ENCODE results near the gene SLC2A8. TPM values are rescaled to one million over a fixed set of nuclear protein-coding genes. Genes with fewer than 3 reads are reported as not detected.

SLC2A8 gene
- total RNA-seq, 1 experiment from 2014 or later = 17.4 TPM

- H3K36me3 ChIP-seq = no peaks in the 10 kb centered on the region
- DNase-seq (ENCODE audit: low read depth in 1 of 2, low spot score in 2 of 2) = no peak
- no peaks in the 10 kb centered on the region for H3K27me3 ChIP-seq (replicated peaks)
- no peaks in the 10 kb centered on the region for H3K9me3 ChIP-seq (replicated peaks)
- peaks cover 20% of the 10 kb centered on the region for H3K4me1 ChIP-seq (replicated peaks)
- H3K27ac ChIP-seq = peak overlapping the region; percentile 85
- H3K4me3 ChIP-seq = no peak overlapping the region
Observed at GRCh38 chr9:127388856-127389238, 8.1 kb upstream of the SLC2A8 start.

- Histone ChIP-seq H3K36me3 (no peaks in the 10 kb centered on the region), H3K27me3 (replicated peaks) (no peaks in the 10 kb centered on the region), H3K4me1 (replicated peaks) (peaks cover 20% of the 10 kb centered on the region), H3K4me3 (no peak overlapping the region), H3K9me3 (replicated peaks) (no peaks in the 10 kb centered on the region), H3K27ac (peak overlapping the region; percentile 85)
- DNase-seq (ENCODE audit: low read depth in 1 of 2, low spot score in 2 of 2) = no peak
Observed at GRCh38 chr9:127389381-127390247, 7.4 kb upstream of the SLC2A8 start.

- Histone ChIP-seq H3K9me3 (replicated peaks) (no peaks in the 10 kb centered on the region), H3K27ac (no peak overlapping the region), H3K4me1 (replicated peaks) (peaks cover 20% of the 10 kb centered on the region), H3K36me3 (no peaks in the 10 kb centered on the region), H3K4me3 (no peak overlapping the region), H3K27me3 (replicated peaks) (no peaks in the 10 kb centered on the region)
- DNase-seq (ENCODE audit: low read depth in 1 of 2, low spot score in 2 of 2) = no peak
Observed at GRCh38 chr9:127390248-127390545, 6.8 kb upstream of the SLC2A8 start.

- Histone ChIP-seq H3K4me1 (replicated peaks) (peaks cover 20% of the 10 kb centered on the region), H3K27ac (no peak overlapping the region), H3K27me3 (replicated peaks) (no peaks in the 10 kb centered on the region), H3K9me3 (replicated peaks) (no peaks in the 10 kb centered on the region), H3K36me3 (no peaks in the 10 kb centered on the region), H3K4me3 (no peak overlapping the region)
- DNase-seq (ENCODE audit: low read depth in 1 of 2, low spot score in 2 of 2) = no peak
Observed at GRCh38 chr9:127390563-127390962, 6.4 kb upstream of the SLC2A8 start.

GRCh38 chr9:127392166-127392565 lies 4.8 kb upstream of the SLC2A8 start:
- Histone ChIP-seq H3K36me3 (peaks cover under 1% of the 10 kb centered on the region; the same call in 1 of the 2 replicates), H3K27ac (no peak overlapping the region), H3K4me3 (no peak overlapping the region), H3K27me3 (replicated peaks) (no peaks in the 10 kb centered on the region), H3K4me1 (replicated peaks) (peaks cover 26% of the 10 kb centered on the region), H3K9me3 (replicated peaks) (no peaks in the 10 kb centered on the region)
- no peak for DNase-seq (ENCODE audit: low read depth in 1 of 2, low spot score in 2 of 2)

GRCh38 chr9:127392976-127393375 lies 4.0 kb upstream of the SLC2A8 start:
- no peaks in the 10 kb centered on the region for H3K9me3 ChIP-seq (replicated peaks)

GRCh38 chr9:127393645-127394044 lies 3.3 kb upstream of the SLC2A8 start:
- DNase-seq (ENCODE audit: low read depth in 1 of 2, low spot score in 2 of 2) = no peak
- Histone ChIP-seq H3K27me3 (replicated peaks) (no peaks in the 10 kb centered on the region), H3K4me3 (no peak overlapping the region), H3K27ac (no peak overlapping the region), H3K9me3 (replicated peaks) (no peaks in the 10 kb centered on the region), H3K36me3 (peaks cover 3% of the 10 kb centered on the region; the same call in 1 of the 2 replicates), H3K4me1 (replicated peaks) (peaks cover 28% of the 10 kb centered on the region)

More at GRCh38 chr9:127392976-127393375, 4.0 kb upstream of the SLC2A8 start:
- no peak overlapping the region for H3K4me3 ChIP-seq
- peaks cover 25% of the 10 kb centered on the region for H3K4me1 ChIP-seq (replicated peaks)
- no peak overlapping the region for H3K27ac ChIP-seq
- H3K36me3 ChIP-seq = peaks cover 3% of the 10 kb centered on the region; the same call in 1 of the 2 replicates
- DNase-seq (ENCODE audit: low read depth in 1 of 2, low spot score in 2 of 2) = no peak
- no peaks in the 10 kb centered on the region for H3K27me3 ChIP-seq (replicated peaks)

- H3K4me1 ChIP-seq (replicated peaks) = peaks cover 17% of the 10 kb centered on the region
- no peak overlapping the region for H3K27ac ChIP-seq
- DNase-seq (ENCODE audit: low read depth in 1 of 2, low spot score in 2 of 2) = no peak
- no peaks in the 10 kb centered on the region for H3K9me3 ChIP-seq (replicated peaks)
- H3K36me3 ChIP-seq = peaks cover 8% of the 10 kb centered on the region
- H3K4me3 ChIP-seq = no peak overlapping the region
- no peaks in the 10 kb centered on the region for H3K27me3 ChIP-seq (replicated peaks)
Observed at GRCh38 chr9:127395497-127396252, 1.3 kb upstream of the SLC2A8 start.

- no peaks in the 10 kb centered on the region for H3K9me3 ChIP-seq (replicated peaks)
- H3K4me3 ChIP-seq = peak overlapping the region; percentile 19
- H3K27me3 ChIP-seq (replicated peaks) = no peaks in the 10 kb centered on the region
- peaks cover 15% of the 10 kb centered on the region for H3K4me1 ChIP-seq (replicated peaks)
- no peak overlapping the region for H3K27ac ChIP-seq
- DNase-seq (ENCODE audit: low read depth in 1 of 2, low spot score in 2 of 2) = no peak
- H3K36me3 ChIP-seq = peaks cover 11% of the 10 kb centered on the region
Observed at GRCh38 chr9:127396253-127396807, 639 bp upstream of the SLC2A8 start.

GRCh38 chr9:127397646-127398274 lies 791 bp downstream of the SLC2A8 start:
- no peaks in the 10 kb centered on the region for H3K27me3 ChIP-seq (replicated peaks)
- no peaks in the 10 kb centered on the region for H3K9me3 ChIP-seq (replicated peaks)
- peaks cover 14% of the 10 kb centered on the region for H3K36me3 ChIP-seq
- peak overlapping the region; percentile 93 for H3K4me3 ChIP-seq
- peak; percentile 63 to 69 for DNase-seq (ENCODE audit: low read depth in 1 of 2, low spot score in 2 of 2)
- peaks cover 15% of the 10 kb centered on the region for H3K4me1 ChIP-seq (replicated peaks)
- peak overlapping the region; percentile 62 for H3K27ac ChIP-seq

- H3K4me3 ChIP-seq = peak overlapping the region; percentile 93
- no peaks in the 10 kb centered on the region for H3K9me3 ChIP-seq (replicated peaks)
- peak overlapping the region; percentile 62; the same call in 1 of the 2 replicates for H3K27ac ChIP-seq
- DNase-seq (ENCODE audit: low read depth in 1 of 2, low spot score in 2 of 2) = no peak
- H3K4me1 ChIP-seq (replicated peaks) = peaks cover 15% of the 10 kb centered on the region
- no peaks in the 10 kb centered on the region for H3K27me3 ChIP-seq (replicated peaks)
- peaks cover 15% of the 10 kb centered on the region for H3K36me3 ChIP-seq
Observed at GRCh38 chr9:127398275-127398647, 1.3 kb downstream of the SLC2A8 start.

GRCh38 chr9:127398715-127399400 lies 1.9 kb downstream of the SLC2A8 start:
- no peak overlapping the region for H3K4me3 ChIP-seq
- H3K9me3 ChIP-seq (replicated peaks) = no peaks in the 10 kb centered on the region
- no peak for DNase-seq (ENCODE audit: low read depth in 1 of 2, low spot score in 2 of 2)
- no peaks in the 10 kb centered on the region for H3K27me3 ChIP-seq (replicated peaks)
- H3K36me3 ChIP-seq = peaks cover 21% of the 10 kb centered on the region
- H3K27ac ChIP-seq = no peak overlapping the region
- H3K4me1 ChIP-seq (replicated peaks) = peaks cover 15% of the 10 kb centered on the region

- no peak overlapping the region for H3K27ac ChIP-seq
- no peaks in the 10 kb centered on the region for H3K9me3 ChIP-seq (replicated peaks)
- no peak for DNase-seq (ENCODE audit: low read depth in 1 of 2, low spot score in 2 of 2)
- no peak overlapping the region for H3K4me3 ChIP-seq
- no peaks in the 10 kb centered on the region for H3K27me3 ChIP-seq (replicated peaks)
- H3K4me1 ChIP-seq (replicated peaks) = peaks cover 15% of the 10 kb centered on the region
- peaks cover 30% of the 10 kb centered on the region for H3K36me3 ChIP-seq
Observed at GRCh38 chr9:127399736-127400269, 2.8 kb downstream of the SLC2A8 start.
